Gastrocnemius medialis (tissue), 4 donors: ENCODE measurements around the gene TNN. TPM values are rescaled to one million over a fixed set of nuclear protein-coding genes. Genes with fewer than 3 reads are reported as not detected.

ENCODE experiments used
- ATAC-seq, 2 donors: fragments of 150-250 bp; one replicate each; pipeline ENCODE4 v1.9.1; 2016
- DNase-seq, 2 donors: peaks; one replicate each; pipeline ENCODE4 v3.0.0-alpha.2; 2019
- H3K27ac ChIP-seq, 4 donors: fragments of 200-600 bp; sonication (generic); 1 replicate in 1 of 4; 2 replicates in 3 of 4; pipeline ENCODE4 v1.5.1; 2016 to 2018; ENCODE audit warnings: mild to moderate bottlenecking in 2 of 4, moderate library complexity in 1 of 4
- H3K27me3 ChIP-seq, 3 donors: fragments of 200-600 bp; sonication (generic) in 2 of 3; 1 replicate in 1 of 3; 2 replicates in 2 of 3; pipeline versions ENCODE4 v1.5.1 to v1.6.0; 2016 to 2019; ENCODE audit warnings: mild to moderate bottlenecking in 1 of 3, moderate library complexity in 1 of 3
- H3K36me3 ChIP-seq, 2 donors: fragments of 200-600 bp; sonication (generic) in 1 of 2; one replicate each; pipeline ENCODE4 v1.5.1; 2017 to 2018
- H3K4me1 ChIP-seq, 2 donors: fragments of 200-600 bp; sonication (generic) in 1 of 2; one replicate each; pipeline ENCODE4 v1.5.1; 2016 to 2017; ENCODE audit warnings: mild to moderate bottlenecking in 2 of 2
- H3K4me3 ChIP-seq, 4 donors: fragments of 200-600 bp; sonication (generic) in 3 of 4; 1 replicate in 1 of 4; 2 replicates in 3 of 4; pipeline ENCODE4 v1.5.1; 2016 to 2019; ENCODE audit warnings: mild to moderate bottlenecking in 2 of 4
- H3K9me3 ChIP-seq, 3 donors: fragments of 200-600 bp; sonication (generic) in 2 of 3; 1 replicate in 1 of 3; 2 replicates in 2 of 3; pipeline ENCODE4 v1.5.1; 2016 to 2019
- CTCF ChIP-seq, 5 experiments: fragments of 450-650 bp in 3 of 5; fragments of 200-600 bp in 2 of 5; sonication (generic) in 2 of 5; IDR thresholded peaks in 4 of 5; conservative IDR thresholded peaks in 1 of 5; 1 replicate in 4 of 5; 2 replicates in 1 of 5; pipeline ENCODE4 v1.5.1; 2016 to 2019; ENCODE audit warnings: antibody characterized with exemption in 5 of 5, mild to moderate bottlenecking in 3 of 5, moderate library complexity in 3 of 5
- POLR2A ChIP-seq, 2 donors: fragments of 450-650 bp; IDR thresholded peaks; one replicate each; pipeline ENCODE4 v1.6.1; 2017; ENCODE audit warnings: antibody characterized with exemption in 2 of 2, mild to moderate bottlenecking in 2 of 2, moderate library complexity in 2 of 2
- in situ Hi-C, 4 donors: fragments of 200-750 bp; cut with MboI; loops; one replicate each; pipeline versions ENCODE4 v1.15.0 to v1.8.0; 2017; ENCODE audit warnings: low sequenced_read_pairs in 4 of 4
- intact Hi-C: fragments of 100-400 bp; cut with DNase I; formaldehyde crosslinking; loops from one replicate; pipeline ENCODE4 v1.15.1; 2023; ENCODE audit warnings: low total_unique reads
- total RNA-seq, 4 donors: library from RNA; depleted of rRNA; stranded (reverse); fragments of >200 nt; gene quantifications; one replicate each; pipeline versions ENCODE4 v1.1.0 to v1.2.3, GENCODE V29; 2016

TNN gene
- total RNA-seq, 4 donors from 2014 or later = 0.07 TPM; not detected in 3

DNA sequence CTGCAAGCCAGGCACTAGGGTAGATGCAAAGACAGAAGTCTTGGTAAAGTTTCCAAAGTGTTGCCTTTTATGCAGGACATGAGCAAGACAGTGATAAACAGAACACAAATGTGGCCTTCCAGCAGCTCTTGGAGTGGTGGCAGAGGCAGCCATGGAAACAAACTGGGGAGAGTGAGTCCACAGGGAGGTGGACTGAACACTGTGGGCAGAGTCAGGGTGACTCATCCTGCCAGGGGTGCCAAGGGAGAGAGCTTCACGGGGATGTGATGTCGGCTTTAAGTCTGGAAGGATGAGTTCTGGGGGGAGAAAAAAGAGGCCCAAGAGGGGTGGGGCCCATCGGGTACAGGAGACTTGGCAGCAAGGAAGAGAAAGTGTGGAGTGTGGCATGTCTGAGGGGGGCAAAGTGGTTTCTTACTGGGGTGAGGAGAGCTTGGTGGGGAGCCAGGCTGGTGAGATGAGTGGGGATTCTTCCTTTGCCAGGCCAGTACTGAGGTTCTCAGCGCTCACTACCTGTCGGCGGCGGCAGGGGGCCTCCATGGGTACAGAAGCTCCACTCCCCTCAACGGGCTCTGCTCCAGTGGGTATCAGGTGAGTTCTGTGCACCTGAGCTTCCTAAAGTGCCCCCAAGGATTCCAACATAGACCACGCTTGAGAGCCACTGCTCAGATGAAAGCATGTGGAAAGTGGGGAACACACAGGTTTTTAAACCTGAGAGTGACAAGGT lies 83.1 kb downstream of the TNN start:
- ATAC-seq = no peak
- DNase-seq = no peak
- no peaks in the 10 kb centered on the region for H3K36me3 ChIP-seq
- no peaks in the 10 kb centered on the region for H3K9me3 ChIP-seq
- intact Hi-C loops = loop anchor here (5.0 to 10.0 kb wide), 2 partner anchors 922 to 1694 kb away; no protein-coding TSS in a partner anchor
- H3K4me3 ChIP-seq = no peak overlapping the region
- H3K27me3 ChIP-seq = no peaks in the 10 kb centered on the region
- in situ Hi-C loops = loop anchor here in 2 of 4 donors (25.0 kb wide), 1 partner anchor 912 kb away; no protein-coding TSS in a partner anchor
- TF ChIP-seq POLR2A (IDR thresholded peaks at IDR 0.05) = no peak
- TF ChIP-seq CTCF (IDR thresholded peaks at IDR 0.05 in 4 of 5, conservative IDR thresholded peaks at IDR 0.05 in 1 of 5) = no peak
- peaks cover 9 to 10% of the 10 kb centered on the region in 2 donors for H3K4me1 ChIP-seq
- H3K27ac ChIP-seq = no peak overlapping the region

DNA sequence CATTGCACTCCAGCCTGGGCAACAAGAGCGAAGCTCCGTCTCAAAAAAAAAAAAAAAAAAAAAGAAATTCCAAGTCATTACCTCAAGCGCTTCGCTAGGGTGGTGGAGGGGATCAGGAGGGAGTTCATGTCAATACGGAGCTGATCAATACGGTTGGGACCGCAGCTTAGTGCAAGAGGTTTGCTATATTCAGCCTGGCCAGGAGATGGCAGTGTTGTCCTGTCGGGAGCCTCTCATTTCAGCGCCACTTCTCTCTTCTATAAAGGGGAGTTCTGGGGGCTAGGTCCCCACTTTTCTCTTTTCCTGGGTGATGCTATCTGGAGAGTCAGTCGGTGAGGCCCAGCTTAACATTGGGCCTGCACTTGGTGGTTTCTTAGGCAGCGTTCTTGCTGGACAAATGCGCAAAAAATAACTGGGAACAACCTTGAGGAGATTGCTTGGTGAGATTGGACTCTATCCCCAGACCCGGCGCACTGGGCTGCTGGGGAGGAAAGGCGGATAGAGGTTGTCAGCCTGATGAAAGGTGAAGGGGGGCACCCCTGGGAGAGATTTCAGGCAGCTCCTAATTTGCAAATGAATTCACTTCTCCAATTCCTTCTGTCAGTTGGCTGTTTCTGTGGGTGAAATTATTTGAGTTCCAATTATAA lies 84.5 kb downstream of the TNN start:
- H3K36me3 ChIP-seq = no peaks in the 10 kb centered on the region
- peak in 1 of 2 donors; percentile 17 for DNase-seq
- intact Hi-C loops (loop anchor here (1.0 to 10.0 kb wide), 3 partner anchors 167 to 1693 kb away; no protein-coding TSS in a partner anchor), in situ Hi-C loops (loop anchor here in 2 of 4 donors (25.0 kb wide), 1 partner anchor 910 kb away; no protein-coding TSS in a partner anchor)
- H3K27ac ChIP-seq = no peak overlapping the region
- H3K4me3 ChIP-seq = peak overlapping the region in 1 of 4 donors; percentile 29
- H3K4me1 ChIP-seq = peaks cover 4 to 9% of the 10 kb centered on the region in 2 donors
- no peaks in the 10 kb centered on the region for H3K27me3 ChIP-seq
- no peak for TF ChIP-seq POLR2A (IDR thresholded peaks at IDR 0.05)
- TF ChIP-seq CTCF (IDR thresholded peaks at IDR 0.05 in 4 of 5, conservative IDR thresholded peaks at IDR 0.05 in 1 of 5) = peak; percentile 77 to 92 (median 85)
- peak; percentile 38 to 55 for ATAC-seq
- H3K9me3 ChIP-seq = no peaks in the 10 kb centered on the region

- Histone ChIP-seq H3K27ac (peak overlapping the region in 2 of 4 donors; percentile 39 to 51), H3K4me1 (peaks cover 4 to 9% of the 10 kb centered on the region in 2 donors), H3K36me3 (peaks cover 0 to 4% of the 10 kb centered on the region in 2 donors), H3K4me3 (no peak overlapping the region), H3K27me3 (no peaks in the 10 kb centered on the region), H3K9me3 (no peaks in the 10 kb centered on the region)
- DNase-seq = peak; percentile 45 to 65
- ATAC-seq = peak; percentile 69 to 70
- TF ChIP-seq POLR2A (IDR thresholded peaks at IDR 0.05) = no peak
- peak; percentile 67 to 87 (median 83) for TF ChIP-seq CTCF (IDR thresholded peaks at IDR 0.05 in 4 of 5, conservative IDR thresholded peaks at IDR 0.05 in 1 of 5)
- in situ Hi-C loops (loop anchor here (5.0 to 25.0 kb wide), 2 partner anchors 167 to 907 kb away; no protein-coding TSS in a partner anchor), intact Hi-C loops (loop anchor here (2.0 to 10.0 kb wide), 4 partner anchors 38 to 1690 kb away; partner anchors contain the start of gene KIAA0040)
Observed at GRCh38 chr1:175154629-175155472, 87.2 kb downstream of the TNN start.

- Histone ChIP-seq H3K27me3 (no peaks in the 10 kb centered on the region), H3K4me1 (peaks cover 4 to 9% of the 10 kb centered on the region in 2 donors), H3K9me3 (no peaks in the 10 kb centered on the region), H3K36me3 (peaks cover 0 to 9% of the 10 kb centered on the region in 2 donors), H3K27ac (peak overlapping the region in 2 of 4 donors; percentile 39 to 51), H3K4me3 (no peak overlapping the region)
- peak in 1 of 2 donors; percentile 15 for ATAC-seq
- intact Hi-C loops (loop anchor here (2.0 to 10.0 kb wide), 3 partner anchors 37 to 1689 kb away; partner anchors contain the start of gene KIAA0040), in situ Hi-C loops (loop anchor here (5.0 to 25.0 kb wide), 2 partner anchors 167 to 907 kb away; no protein-coding TSS in a partner anchor)
- TF ChIP-seq CTCF (IDR thresholded peaks at IDR 0.05 in 4 of 5, conservative IDR thresholded peaks at IDR 0.05 in 1 of 5) (no peak), POLR2A (IDR thresholded peaks at IDR 0.05) (no peak)
- DNase-seq = no peak
Observed at GRCh38 chr1:175155473-175155856, 87.8 kb downstream of the TNN start.
